Peyer's patch (tissue), 4 donors: Measurements from ENCODE around the gene NEU4.

Experiments used
- CTCF ChIP-seq, 6 experiments: fragments of 450-650 bp in 4 of 6; fragments of 200-600 bp in 2 of 6; sonication (generic) in 1 of 6; IDR thresholded peaks; one replicate each; pipeline ENCODE4 v1.5.1; 2017 to 2019; ENCODE audit warnings: antibody characterized with exemption in 6 of 6, mild to moderate bottlenecking in 3 of 6, moderate library complexity in 1 of 6
- POLR2A ChIP-seq, 2 donors: fragments of 450-650 bp; IDR thresholded peaks; one replicate each; pipeline ENCODE4 v1.5.1; 2017; ENCODE audit warnings: antibody characterized with exemption in 2 of 2, mild to moderate bottlenecking in 2 of 2, moderate library complexity in 2 of 2

GRCh38 chr2:241814643-241815476, 5.9 kb downstream of the NEU4 start:
- no peak for TF ChIP-seq CTCF (IDR thresholded peaks at IDR 0.05)
- TF ChIP-seq POLR2A (IDR thresholded peaks at IDR 0.05): no peak
